ENCODE results near the gene SERPINA4.

The SERPINA4 gene, protein sequence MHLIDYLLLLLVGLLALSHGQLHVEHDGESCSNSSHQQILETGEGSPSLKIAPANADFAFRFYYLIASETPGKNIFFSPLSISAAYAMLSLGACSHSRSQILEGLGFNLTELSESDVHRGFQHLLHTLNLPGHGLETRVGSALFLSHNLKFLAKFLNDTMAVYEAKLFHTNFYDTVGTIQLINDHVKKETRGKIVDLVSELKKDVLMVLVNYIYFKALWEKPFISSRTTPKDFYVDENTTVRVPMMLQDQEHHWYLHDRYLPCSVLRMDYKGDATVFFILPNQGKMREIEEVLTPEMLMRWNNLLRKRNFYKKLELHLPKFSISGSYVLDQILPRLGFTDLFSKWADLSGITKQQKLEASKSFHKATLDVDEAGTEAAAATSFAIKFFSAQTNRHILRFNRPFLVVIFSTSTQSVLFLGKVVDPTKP

DNA sequence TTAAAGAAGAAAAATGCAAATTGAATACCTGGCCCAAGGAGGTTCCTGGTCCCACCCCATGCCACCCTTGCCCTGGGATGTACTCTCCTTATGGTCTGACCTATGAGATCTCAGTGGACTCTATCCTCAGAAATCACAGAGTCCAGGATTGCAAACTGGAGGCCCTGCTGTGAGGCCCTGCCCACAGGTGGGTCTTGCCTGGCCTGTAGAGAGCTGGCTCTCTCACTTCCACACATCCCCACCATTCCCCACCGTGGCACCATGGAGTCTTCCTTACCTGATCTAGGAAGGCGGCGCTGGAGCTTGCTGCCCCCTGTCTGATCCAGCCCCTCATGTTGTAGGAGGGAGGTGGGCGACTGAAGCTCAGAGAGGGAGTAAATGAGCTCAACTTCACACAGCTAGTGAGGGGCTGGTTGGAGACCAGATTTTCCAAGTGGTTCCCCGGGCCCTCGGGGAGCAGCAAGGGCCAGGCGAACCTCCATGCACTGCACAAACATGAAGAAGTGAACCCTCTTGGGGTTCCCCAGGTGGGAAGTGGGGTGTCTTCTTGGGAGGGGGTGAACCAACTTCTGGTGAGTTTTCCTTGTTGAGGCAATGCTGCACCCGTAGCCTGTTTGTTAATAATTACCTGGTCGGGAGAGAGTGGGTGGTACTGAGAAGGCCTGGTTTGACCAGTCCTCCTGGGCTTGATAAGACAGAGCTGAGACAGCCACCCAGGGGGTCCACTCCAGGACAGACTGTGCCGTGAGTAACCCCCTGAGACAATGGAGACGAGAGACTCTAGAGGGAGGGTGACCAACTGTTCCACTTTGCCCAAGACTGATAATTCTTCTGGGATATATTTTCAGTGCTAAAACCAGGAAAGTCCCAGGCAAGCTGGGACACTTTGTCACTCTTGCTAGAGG lies at the start of gene SERPINA4:
TSS of gene SERPINA4 (plus strand) at position 692 of the 905 bp plus-strand sequence. CDS start 2,041 bp downstream, outside the sequence.
- H3K4me3 ChIP-seq (ENCODE audit: low read depth, low read length): no peak within 1 kb of the TSS
- DNase-seq (ENCODE audit: low read depth, low spot score): no peak
- in situ Hi-C loops (cut with HindIII; ENCODE audit: low sequenced_read_pairs): no loop called here
- TF ChIP-seq, protein P1, sequence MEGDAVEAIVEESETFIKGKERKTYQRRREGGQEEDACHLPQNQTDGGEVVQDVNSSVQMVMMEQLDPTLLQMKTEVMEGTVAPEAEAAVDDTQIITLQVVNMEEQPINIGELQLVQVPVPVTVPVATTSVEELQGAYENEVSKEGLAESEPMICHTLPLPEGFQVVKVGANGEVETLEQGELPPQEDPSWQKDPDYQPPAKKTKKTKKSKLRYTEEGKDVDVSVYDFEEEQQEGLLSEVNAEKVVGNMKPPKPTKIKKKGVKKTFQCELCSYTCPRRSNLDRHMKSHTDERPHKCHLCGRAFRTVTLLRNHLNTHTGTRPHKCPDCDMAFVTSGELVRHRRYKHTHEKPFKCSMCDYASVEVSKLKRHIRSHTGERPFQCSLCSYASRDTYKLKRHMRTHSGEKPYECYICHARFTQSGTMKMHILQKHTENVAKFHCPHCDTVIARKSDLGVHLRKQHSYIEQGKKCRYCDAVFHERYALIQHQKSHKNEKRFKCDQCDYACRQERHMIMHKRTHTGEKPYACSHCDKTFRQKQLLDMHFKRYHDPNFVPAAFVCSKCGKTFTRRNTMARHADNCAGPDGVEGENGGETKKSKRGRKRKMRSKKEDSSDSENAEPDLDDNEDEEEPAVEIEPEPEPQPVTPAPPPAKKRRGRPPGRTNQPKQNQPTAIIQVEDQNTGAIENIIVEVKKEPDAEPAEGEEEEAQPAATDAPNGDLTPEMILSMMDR (IDR thresholded peaks at IDR 0.05; ENCODE audit: low read depth, low read length): no peak

DNA sequence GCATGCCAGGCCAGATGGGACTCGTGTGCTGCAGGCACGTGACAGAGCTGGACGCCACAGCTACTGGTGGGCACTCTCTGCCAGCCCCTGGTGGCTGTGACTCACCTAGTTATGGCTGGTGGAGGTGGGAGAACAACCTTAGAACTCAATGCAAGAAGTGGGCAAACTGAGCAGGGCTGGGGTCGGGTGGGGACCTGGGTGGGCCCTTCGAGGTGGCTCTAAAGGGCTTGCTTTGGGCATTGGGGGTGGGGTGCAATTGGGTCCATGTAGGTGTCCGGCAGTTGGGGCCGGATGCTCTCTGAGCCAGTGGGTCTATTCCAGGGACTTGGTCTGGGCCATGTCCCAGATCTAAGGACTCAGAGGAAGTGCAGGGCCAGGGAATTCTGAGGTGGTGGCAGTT lies 46.9 kb upstream of the SERPINA4 start:
- DNase-seq (ENCODE audit: low read depth, low spot score): no peak
- TF ChIP-seq, protein P1 (IDR thresholded peaks at IDR 0.05; ENCODE audit: low read depth, low read length): no peak
- in situ Hi-C loops (cut with HindIII; ENCODE audit: low sequenced_read_pairs): no loop called here
- H3K4me3 ChIP-seq (ENCODE audit: low read depth, low read length): no peak overlapping the region

DNA sequence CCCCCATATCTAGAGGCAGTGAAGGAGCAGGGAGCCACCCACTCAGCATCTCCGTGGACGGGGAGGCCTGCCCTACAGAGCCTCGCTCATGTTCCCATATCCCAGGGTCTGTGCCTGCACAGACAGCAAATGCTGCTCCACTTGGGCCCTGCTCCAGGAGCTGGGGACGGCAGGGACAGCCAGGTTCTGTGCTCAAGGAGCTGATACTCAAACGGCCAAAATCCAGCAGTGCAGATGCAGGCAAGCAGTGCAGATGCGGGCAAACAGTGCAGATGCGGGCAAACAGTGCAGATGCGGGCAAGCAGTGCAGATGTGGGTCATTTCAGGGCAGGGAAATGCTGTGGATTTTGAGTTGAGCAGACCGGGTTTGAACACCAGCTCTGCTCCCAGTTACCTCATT lies 45.8 kb upstream of the SERPINA4 start:
- DNase-seq (ENCODE audit: low read depth, low spot score): no peak
- in situ Hi-C loops (cut with HindIII; ENCODE audit: low sequenced_read_pairs): no loop called here
- H3K4me3 ChIP-seq (ENCODE audit: low read depth, low read length): no peak overlapping the region
- TF ChIP-seq, protein P1 (IDR thresholded peaks at IDR 0.05; ENCODE audit: low read depth, low read length): no peak

DNA sequence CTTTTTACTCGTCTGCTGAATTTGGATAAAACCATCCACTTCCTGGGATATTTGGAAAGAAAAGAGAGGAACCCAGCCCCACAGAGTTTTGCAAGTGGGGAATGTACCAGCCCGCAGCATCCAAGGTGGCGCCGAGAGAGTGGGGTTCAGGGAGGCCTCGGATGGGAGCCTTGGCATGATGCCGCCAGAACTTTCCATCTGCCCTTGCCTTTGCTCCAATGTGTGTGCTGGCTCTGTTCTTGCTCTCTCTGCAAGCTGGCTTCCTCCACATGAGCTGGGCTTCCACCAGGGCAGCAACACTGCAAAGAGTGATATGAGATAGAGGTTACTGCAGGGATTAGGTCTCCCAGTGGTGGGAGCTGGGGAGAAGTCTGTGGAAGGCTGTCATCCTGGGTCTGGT lies 45.4 kb upstream of the SERPINA4 start:
- H3K4me3 ChIP-seq (ENCODE audit: low read depth, low read length): no peak overlapping the region
- TF ChIP-seq, protein P1 (IDR thresholded peaks at IDR 0.05; ENCODE audit: low read depth, low read length): no peak
- in situ Hi-C loops (cut with HindIII; ENCODE audit: low sequenced_read_pairs): no loop called here

DNA sequence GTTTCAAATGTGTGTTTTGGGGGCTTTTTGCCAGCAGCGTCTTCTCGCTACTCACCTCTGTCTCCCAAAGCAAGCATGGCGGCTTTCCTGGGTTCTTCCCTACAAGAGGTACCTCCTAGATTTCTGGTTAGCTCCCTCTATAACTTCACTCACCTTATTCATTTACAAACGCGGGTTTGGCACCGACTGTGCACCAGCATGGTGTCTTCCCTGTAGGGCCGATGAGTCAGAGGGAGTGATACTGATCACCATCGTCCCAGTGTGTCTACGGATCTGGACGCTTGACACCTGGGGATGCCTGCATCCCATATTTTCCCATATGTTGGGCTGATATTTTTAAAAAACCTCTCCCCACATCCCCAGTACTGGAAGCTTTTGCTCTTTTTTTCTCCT lies 44.0 kb upstream of the SERPINA4 start:
- TF ChIP-seq, protein P1 (IDR thresholded peaks at IDR 0.05; ENCODE audit: low read depth, low read length): no peak
- in situ Hi-C loops (cut with HindIII; ENCODE audit: low sequenced_read_pairs): no loop called here
- H3K4me3 ChIP-seq (ENCODE audit: low read depth, low read length): no peak overlapping the region
- no peak for DNase-seq (ENCODE audit: low read depth, low spot score)

More for the DNA sequence above, 45.4 kb upstream of the SERPINA4 start:
- DNase-seq (ENCODE audit: low read depth, low spot score): no peak

DNA sequence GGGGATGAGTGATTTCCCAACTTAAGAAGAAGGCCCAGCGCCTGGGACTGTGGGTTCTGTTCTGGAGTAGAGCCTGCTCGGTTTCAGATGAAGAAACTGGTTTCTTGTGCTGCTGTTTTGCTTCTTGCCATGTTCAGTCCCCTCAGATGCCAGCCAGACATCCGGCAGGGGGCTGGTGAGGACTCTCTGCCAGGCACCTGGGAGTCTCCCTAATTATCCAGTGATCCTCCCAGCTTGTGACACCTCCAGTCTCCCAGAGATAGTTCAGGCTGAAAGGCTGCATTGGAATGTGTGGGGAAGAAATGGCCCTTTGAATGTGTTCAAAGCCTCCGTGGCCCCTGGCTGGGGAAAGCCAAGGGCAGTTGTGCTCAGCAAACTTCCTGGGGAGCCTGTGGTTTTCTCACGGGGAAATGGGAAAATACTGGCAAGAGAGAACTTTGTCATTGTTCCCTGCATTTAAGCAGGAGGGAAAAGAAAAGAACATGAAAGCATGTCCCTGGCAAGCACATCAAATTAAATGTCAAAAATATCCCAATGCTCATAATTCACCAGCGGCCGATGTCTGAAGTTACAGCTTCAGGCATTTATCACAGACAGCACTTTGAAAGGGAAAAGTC lies 43.5 kb upstream of the SERPINA4 start:
- no peak overlapping the region for H3K4me3 ChIP-seq (ENCODE audit: low read depth, low read length)
- in situ Hi-C loops (cut with HindIII; ENCODE audit: low sequenced_read_pairs): no loop called here
- TF ChIP-seq, protein P1 (IDR thresholded peaks at IDR 0.05; ENCODE audit: low read depth, low read length): no peak
- DNase-seq (ENCODE audit: low read depth, low spot score): peak; percentile 1

Measured in astrocyte of the spinal cord (primary cell).